Osteoblast (primary cell): ENCODE measurements around the gene E2F8. TPM values are rescaled to one million over a fixed set of nuclear protein-coding genes. Genes with fewer than 3 reads are reported as not detected.

ENCODE experiments used
- DNase-seq: peaks from one replicate; pipeline ENCODE4 v3.0.0; 2011; ENCODE audit warnings: low spot score, mixed read lengths; ENCODE audit not compliant: insufficient read length; ENCODE audit errors: missing footprints
- H2AFZ ChIP-seq: 2 replicates; pipeline ENCODE4 v1.6.0; 2011; ENCODE audit warnings: mild to moderate bottlenecking, low read length
- H3K27ac ChIP-seq: 2 replicates; pipeline ENCODE4 v1.5.1; 2011; ENCODE audit warnings: mild to moderate bottlenecking, low read depth, low read length, moderate library complexity
- H3K27me3 ChIP-seq: 2 replicates; pipeline ENCODE4 v1.6.0; 2012; ENCODE audit warnings: mild to moderate bottlenecking, control low read depth, inconsistent platforms, low read length, moderate library complexity; ENCODE audit not compliant: insufficient read depth
- H3K36me3 ChIP-seq: 2 replicates; pipeline ENCODE4 v1.5.1; 2011; ENCODE audit warnings: mild to moderate bottlenecking, low read length, control low read depth, moderate library complexity; ENCODE audit not compliant: insufficient read depth
- H3K4me1 ChIP-seq: 2 replicates; pipeline ENCODE4 v1.5.1; 2011; ENCODE audit warnings: mild to moderate bottlenecking, low read length, control low read depth, moderate library complexity; ENCODE audit not compliant: insufficient read depth
- H3K4me2 ChIP-seq: 2 replicates; pipeline ENCODE4 v1.6.0; 2011; ENCODE audit warnings: mild to moderate bottlenecking, low read length; ENCODE audit not compliant: insufficient read depth
- H3K4me3 ChIP-seq: fragments of 200-600 bp; sonication (generic); 3 replicates; pipeline ENCODE4 v1.5.1; 2012; ENCODE audit warnings: mild to moderate bottlenecking, low read length, inconsistent platforms; ENCODE audit not compliant: insufficient read depth
- H3K79me2 ChIP-seq: 2 replicates; pipeline ENCODE4 v1.6.0; 2012; ENCODE audit warnings: mild to moderate bottlenecking, low read length, control low read depth, inconsistent platforms; ENCODE audit not compliant: insufficient read depth
- H3K9me3 ChIP-seq: 2 replicates; pipeline ENCODE4 v1.5.1; 2011; ENCODE audit warnings: low read depth, low read length, control low read depth
- H4K20me1 ChIP-seq: 2 replicates; pipeline ENCODE4 v1.6.0; 2012; ENCODE audit warnings: mild to moderate bottlenecking, low read length, control low read depth; ENCODE audit not compliant: insufficient read depth
- total RNA-seq: library from RNA; depleted of rRNA; stranded (reverse); fragments of >200 nt; gene quantifications from 2 replicates; pipeline ENCODE4 v1.2.3, GENCODE V29; 2012
- TF ChIP-seq, protein P1 (sequence below): IDR thresholded peaks from 2 replicates; pipeline ENCODE4 v1.5.1; 2011; ENCODE audit warnings: mild to moderate bottlenecking, low read depth, low read length, moderate library complexity; ENCODE audit errors: extremely low read depth

Gene E2F8
- total RNA-seq, 1 donor: 0.36 TPM

DNA sequence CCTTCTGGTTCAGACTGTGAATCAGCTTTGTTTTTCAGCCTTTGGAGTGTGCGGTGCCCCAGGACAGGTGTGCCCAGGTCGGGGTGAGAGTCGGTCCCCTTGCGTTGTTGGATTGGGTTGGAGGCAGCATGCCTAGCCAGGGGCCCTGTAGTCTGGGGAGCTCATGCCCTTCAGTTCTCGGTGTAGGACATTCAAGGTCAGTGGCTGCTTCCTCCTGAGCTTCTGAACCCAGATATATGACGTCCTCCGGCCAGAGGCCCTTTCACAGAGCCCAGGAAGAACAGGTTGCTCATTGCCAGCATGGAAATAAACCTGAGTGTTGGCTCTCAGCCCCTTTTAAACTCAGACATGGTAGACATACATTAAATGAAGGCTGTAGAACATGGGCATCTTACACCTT is 41.7 kb downstream of the E2F8 start:
- Histone ChIP-seq H2AFZ (no peak overlapping the region), H3K4me2 (no peak overlapping the region), H4K20me1 (no peaks in the 10 kb centered on the region), H3K27me3 (peaks cover 15% of the 10 kb centered on the region), H3K4me3 (no peak overlapping the region), H3K4me1 (peaks cover 19% of the 10 kb centered on the region), H3K27ac (no peak overlapping the region), H3K79me2 (no peaks in the 10 kb centered on the region), H3K36me3 (no peaks in the 10 kb centered on the region), H3K9me3 (no peaks in the 10 kb centered on the region)
- TF ChIP-seq, protein P1, sequence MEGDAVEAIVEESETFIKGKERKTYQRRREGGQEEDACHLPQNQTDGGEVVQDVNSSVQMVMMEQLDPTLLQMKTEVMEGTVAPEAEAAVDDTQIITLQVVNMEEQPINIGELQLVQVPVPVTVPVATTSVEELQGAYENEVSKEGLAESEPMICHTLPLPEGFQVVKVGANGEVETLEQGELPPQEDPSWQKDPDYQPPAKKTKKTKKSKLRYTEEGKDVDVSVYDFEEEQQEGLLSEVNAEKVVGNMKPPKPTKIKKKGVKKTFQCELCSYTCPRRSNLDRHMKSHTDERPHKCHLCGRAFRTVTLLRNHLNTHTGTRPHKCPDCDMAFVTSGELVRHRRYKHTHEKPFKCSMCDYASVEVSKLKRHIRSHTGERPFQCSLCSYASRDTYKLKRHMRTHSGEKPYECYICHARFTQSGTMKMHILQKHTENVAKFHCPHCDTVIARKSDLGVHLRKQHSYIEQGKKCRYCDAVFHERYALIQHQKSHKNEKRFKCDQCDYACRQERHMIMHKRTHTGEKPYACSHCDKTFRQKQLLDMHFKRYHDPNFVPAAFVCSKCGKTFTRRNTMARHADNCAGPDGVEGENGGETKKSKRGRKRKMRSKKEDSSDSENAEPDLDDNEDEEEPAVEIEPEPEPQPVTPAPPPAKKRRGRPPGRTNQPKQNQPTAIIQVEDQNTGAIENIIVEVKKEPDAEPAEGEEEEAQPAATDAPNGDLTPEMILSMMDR: no peak
- no peak for DNase-seq

DNA sequence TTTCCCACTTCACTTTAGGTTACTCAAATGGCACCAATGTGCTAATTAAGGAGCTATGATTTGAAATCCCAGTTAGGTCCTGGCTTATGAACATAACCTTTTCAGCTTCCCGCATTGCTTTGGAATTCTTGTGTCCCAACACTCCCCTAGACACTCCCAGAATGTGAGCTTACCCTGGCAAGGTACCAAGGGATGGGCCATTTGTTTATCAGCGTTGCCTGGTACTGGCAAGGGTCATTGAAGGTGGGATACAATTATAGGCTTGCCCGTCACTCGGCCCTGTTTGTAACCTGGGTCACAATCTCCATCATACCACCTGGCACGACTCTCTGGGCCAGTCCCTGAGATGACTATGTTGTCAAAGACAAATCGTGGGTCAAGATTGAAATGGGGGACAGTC is 44.3 kb downstream of the E2F8 start:
- no peaks in the 10 kb centered on the region for H3K36me3 ChIP-seq
- no peak overlapping the region for H3K27ac ChIP-seq
- TF ChIP-seq, protein P1: no peak
- no peaks in the 10 kb centered on the region for H3K79me2 ChIP-seq
- H3K9me3 ChIP-seq: no peaks in the 10 kb centered on the region
- no peak overlapping the region for H2AFZ ChIP-seq
- peaks cover 11% of the 10 kb centered on the region for H3K27me3 ChIP-seq
- H3K4me1 ChIP-seq: peaks cover 10% of the 10 kb centered on the region
- no peak for DNase-seq
- H3K4me3 ChIP-seq: no peak overlapping the region
- H3K4me2 ChIP-seq: no peak overlapping the region
- H4K20me1 ChIP-seq: no peaks in the 10 kb centered on the region

DNA sequence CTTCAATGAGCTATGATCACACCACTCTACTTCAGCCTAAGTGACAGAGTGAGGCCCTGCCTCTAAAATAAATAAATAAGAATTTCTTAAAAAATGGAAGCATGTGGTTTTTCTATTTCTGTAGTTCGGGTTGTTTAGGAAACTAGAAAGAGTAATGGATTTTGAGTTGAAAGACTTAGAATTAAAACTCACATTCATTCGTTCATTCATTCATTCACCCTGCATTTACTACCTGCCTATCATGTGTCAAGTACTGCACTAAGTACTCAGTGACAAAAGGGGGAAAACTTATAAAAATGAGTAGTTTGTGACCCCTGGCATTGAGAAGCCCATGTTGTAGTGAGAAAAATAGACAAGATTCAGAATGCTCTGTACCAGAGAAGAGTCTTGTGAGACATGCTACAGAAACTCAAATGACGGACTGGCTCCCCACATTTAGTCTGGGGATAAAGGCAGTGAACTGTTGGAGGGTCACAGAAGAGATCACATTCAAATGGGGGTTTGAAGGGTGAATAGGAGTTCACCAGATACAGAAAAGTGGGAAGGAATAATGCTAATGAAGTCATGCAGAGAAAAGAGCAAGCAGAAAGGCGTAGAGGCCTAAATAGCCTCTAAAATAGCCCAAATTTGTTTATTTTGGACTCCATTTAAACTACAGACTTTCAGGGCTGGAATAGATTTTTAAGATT is 46.0 kb downstream of the E2F8 start:
- no peak overlapping the region for H2AFZ ChIP-seq
- no peaks in the 10 kb centered on the region for H3K79me2 ChIP-seq
- no peak overlapping the region for H3K4me2 ChIP-seq
- TF ChIP-seq, protein P1: no peak
- no peak for DNase-seq
- H3K4me3 ChIP-seq: no peak overlapping the region
- no peaks in the 10 kb centered on the region for H4K20me1 ChIP-seq
- H3K36me3 ChIP-seq: no peaks in the 10 kb centered on the region
- no peak overlapping the region for H3K27ac ChIP-seq
- H3K27me3 ChIP-seq: peaks cover 11% of the 10 kb centered on the region
- H3K9me3 ChIP-seq: no peaks in the 10 kb centered on the region
- H3K4me1 ChIP-seq: no peaks in the 10 kb centered on the region

DNA sequence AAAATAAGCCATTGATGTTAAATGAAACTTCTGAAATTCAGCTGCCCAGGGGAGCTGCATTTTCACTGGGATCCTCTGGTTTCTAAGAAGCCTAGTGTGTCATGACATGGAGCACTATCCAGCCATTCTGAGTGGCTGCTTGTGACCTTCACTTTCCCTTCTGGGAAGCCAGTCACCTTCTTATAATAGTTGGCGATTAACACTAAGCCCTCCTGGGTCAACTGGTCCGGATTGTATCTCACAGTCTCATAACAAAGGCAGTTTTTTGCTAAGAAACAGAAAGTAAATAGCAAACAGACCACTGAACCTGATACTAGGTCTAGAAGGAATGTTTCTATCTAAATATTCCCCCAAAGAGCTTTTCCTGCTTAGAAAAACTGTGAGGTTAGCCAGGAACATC is 46.8 kb downstream of the E2F8 start:
- DNase-seq: no peak
- TF ChIP-seq, protein P1: no peak
- H3K4me3 ChIP-seq: no peak overlapping the region
- no peaks in the 10 kb centered on the region for H4K20me1 ChIP-seq
- H3K4me1 ChIP-seq: no peaks in the 10 kb centered on the region
- no peak overlapping the region for H2AFZ ChIP-seq
- H3K36me3 ChIP-seq: no peaks in the 10 kb centered on the region
- H3K4me2 ChIP-seq: no peak overlapping the region
- no peaks in the 10 kb centered on the region for H3K9me3 ChIP-seq
- no peaks in the 10 kb centered on the region for H3K79me2 ChIP-seq
- no peak overlapping the region for H3K27ac ChIP-seq
- peaks cover 4% of the 10 kb centered on the region for H3K27me3 ChIP-seq
